ENCODE measurements around the gene INSM1.

The INSM1 gene

GRCh38 chr20:20362774-20363433 lies 5.0 kb upstream of the INSM1 start:
- H3K4me2 ChIP-seq (ENCODE audit: low read length), result peak overlapping the region; percentile 70
- H2AFZ ChIP-seq (ENCODE audit: low read depth, low read length), result no peak overlapping the region
- H4K20me1 ChIP-seq (ENCODE audit: insufficient read depth, low read length), result no peaks in the 10 kb centered on the region
- no peak for TF ChIP-seq CTCF (IDR thresholded peaks at IDR 0.05; ENCODE audit: low read depth, low read length)
- TF ChIP-seq EZH2phosphoT487 (IDR thresholded peaks at IDR 0.05; ENCODE audit: low read depth), result no peak
- H3K27me3 ChIP-seq (ENCODE audit: low read depth, low read length), result peaks cover 35% of the 10 kb centered on the region
- H3K9me3 ChIP-seq (ENCODE audit: insufficient read depth, low read length), result no peaks in the 10 kb centered on the region
- H3K9ac ChIP-seq (ENCODE audit: low read length), result no peak overlapping the region
- no peaks in the 10 kb centered on the region for H3K36me3 ChIP-seq (replicated peaks; ENCODE audit: low read depth, low read length)
- H3K27ac ChIP-seq (ENCODE audit: low read length), result no peak overlapping the region
- H3K4me3 ChIP-seq (ENCODE audit: low read length), result peak overlapping the region; percentile 49
- H3K79me2 ChIP-seq (ENCODE audit: low read length), result no peaks in the 10 kb centered on the region
- H3K4me1 ChIP-seq (ENCODE audit: low read length), result peaks cover 15% of the 10 kb centered on the region

DNA sequence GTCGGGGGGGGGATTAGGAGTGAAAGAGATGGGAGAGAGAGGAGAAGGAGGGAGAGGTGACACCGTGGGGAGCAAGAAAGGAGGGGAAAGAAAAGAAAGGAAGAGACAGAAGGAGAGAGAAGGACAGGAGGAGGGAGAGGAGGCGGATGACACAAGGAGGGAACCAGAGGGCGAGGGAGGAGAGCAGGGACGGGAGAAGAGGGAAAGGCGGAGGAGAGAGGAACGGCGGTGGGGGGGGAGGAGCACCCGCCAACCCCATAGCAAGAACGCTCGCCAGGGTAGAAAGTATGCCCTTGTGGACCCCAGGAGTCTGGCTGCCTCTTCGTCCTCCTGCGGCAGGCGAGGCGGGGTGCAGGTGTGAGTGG lies 4.5 kb upstream of the INSM1 start:
- Histone ChIP-seq H4K20me1 (ENCODE audit: insufficient read depth, low read length) (no peaks in the 10 kb centered on the region), H2AFZ (ENCODE audit: low read depth, low read length) (no peak overlapping the region), H3K79me2 (ENCODE audit: low read length) (no peaks in the 10 kb centered on the region), H3K27ac (ENCODE audit: low read length) (no peak overlapping the region), H3K4me1 (ENCODE audit: low read length) (peaks cover 15% of the 10 kb centered on the region), H3K36me3 (replicated peaks; ENCODE audit: low read depth, low read length) (no peaks in the 10 kb centered on the region), H3K4me2 (ENCODE audit: low read length) (no peak overlapping the region; the same call in 1 of the 2 replicates), H3K9ac (ENCODE audit: low read length) (no peak overlapping the region), H3K4me3 (ENCODE audit: low read length) (no peak overlapping the region), H3K9me3 (ENCODE audit: insufficient read depth, low read length) (no peaks in the 10 kb centered on the region), H3K27me3 (ENCODE audit: low read depth, low read length) (peaks cover 35% of the 10 kb centered on the region)
- TF ChIP-seq CTCF (IDR thresholded peaks at IDR 0.05; ENCODE audit: low read depth, low read length) (no peak), EZH2phosphoT487 (IDR thresholded peaks at IDR 0.05; ENCODE audit: low read depth) (no peak)

- TF ChIP-seq EZH2phosphoT487 (IDR thresholded peaks at IDR 0.05; ENCODE audit: low read depth), result no peak
- TF ChIP-seq CTCF (IDR thresholded peaks at IDR 0.05; ENCODE audit: low read depth, low read length), result no peak
Observed at GRCh38 chr20:20363799-20364592, 3.9 kb upstream of the INSM1 start.

More at GRCh38 chr20:20363799-20364592, 3.9 kb upstream of the INSM1 start:
- Histone ChIP-seq H3K36me3 (replicated peaks; ENCODE audit: low read depth, low read length) (no peaks in the 10 kb centered on the region), H3K4me1 (ENCODE audit: low read length) (peaks cover 15% of the 10 kb centered on the region), H3K27ac (ENCODE audit: low read length) (no peak overlapping the region), H3K4me2 (ENCODE audit: low read length) (no peak overlapping the region), H3K27me3 (ENCODE audit: low read depth, low read length) (peaks cover 32% of the 10 kb centered on the region), H2AFZ (ENCODE audit: low read depth, low read length) (no peak overlapping the region), H3K9ac (ENCODE audit: low read length) (no peak overlapping the region), H3K9me3 (ENCODE audit: insufficient read depth, low read length) (no peaks in the 10 kb centered on the region), H4K20me1 (ENCODE audit: insufficient read depth, low read length) (no peaks in the 10 kb centered on the region), H3K79me2 (ENCODE audit: low read length) (no peaks in the 10 kb centered on the region), H3K4me3 (ENCODE audit: low read length) (no peak overlapping the region)
